HCEC 1CT (cell line): Measurements from ENCODE around the gene ZNF749.

Experiments used
- DNase-seq: peaks from one replicate; pipeline ENCODE4 v3.0.0-alpha.2; 2017

Gene ZNF749

GRCh38 chr19:57466489-57466888 lies 31.4 kb downstream of the ZNF749 start:
- DNase-seq = no peak

GRCh38 chr19:57473646-57474045 lies 38.5 kb downstream of the ZNF749 start:
- no peak for DNase-seq

DNA sequence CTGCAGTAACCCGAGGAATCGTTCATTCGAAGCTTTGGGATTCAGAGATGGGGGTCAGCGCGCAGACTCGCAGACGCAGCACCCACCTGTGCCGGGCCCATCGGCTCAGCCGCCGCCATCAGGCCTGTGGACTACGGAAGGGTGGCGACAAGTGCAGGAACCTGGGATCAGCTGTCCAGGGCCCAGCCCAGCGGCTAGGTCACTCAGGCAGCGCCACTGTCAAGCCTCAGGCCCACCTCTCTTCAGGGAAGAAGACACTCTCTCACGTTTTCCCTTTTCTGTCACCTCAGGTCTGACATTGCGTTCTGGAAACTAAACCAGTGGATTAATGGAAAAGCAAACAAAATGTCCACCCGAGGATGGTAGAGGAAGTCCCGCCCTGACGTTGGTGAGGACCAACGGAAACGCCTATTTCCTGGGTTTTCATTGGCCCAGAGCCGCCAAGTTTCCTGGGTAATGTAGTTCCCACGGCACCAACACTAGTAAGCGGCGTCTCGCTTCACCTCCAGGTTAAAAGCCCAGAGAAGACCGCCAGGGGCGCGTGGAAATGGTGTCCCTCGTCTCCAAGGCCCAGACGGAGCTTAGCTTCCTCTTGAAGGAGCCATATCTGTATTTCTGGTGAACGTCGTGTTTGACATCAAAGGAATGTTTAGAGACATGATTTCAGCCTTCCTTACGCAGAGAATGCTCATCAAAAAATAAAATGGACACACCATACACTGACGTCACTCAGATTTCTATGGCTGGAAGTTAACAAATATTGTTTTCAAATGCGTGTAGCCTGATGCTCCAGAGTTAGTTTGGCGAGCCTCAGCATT lies 42.3 kb downstream of the ZNF749 start, which contains the start of gene ZNF772:
ZNF772 (minus strand) TSS at position 376 of the 818 bp plus-strand sequence; CDS start at position 119, 257 bp downstream.
- DNase-seq = peak; percentile 90

- DNase-seq = peak; percentile 78
Measured at GRCh38 chr19:57487477-57488298, 52.6 kb downstream of the ZNF749 start, which contains the start of gene ZNF419. Gene ZNF419, plus strand, starts transcription at chr19:57487750. Its CDS starts 201 bp downstream, at chr19:57487951.

- peak; percentile 11 for DNase-seq
Measured at GRCh38 chr19:57488299-57488644, 53.1 kb downstream of the ZNF749 start.
